Gastrocnemius medialis (tissue), 4 donors: ENCODE measurements around the gene NPHS2. TPM values are rescaled to one million over a fixed set of nuclear protein-coding genes. Genes with fewer than 3 reads are reported as not detected.

Experiments
- ATAC-seq, 2 donors: fragments of 150-250 bp; one replicate each; pipeline ENCODE4 v1.9.1; 2016
- DNase-seq, 2 donors: peaks; one replicate each; pipeline ENCODE4 v3.0.0-alpha.2; 2019
- H3K27ac ChIP-seq, 4 donors: fragments of 200-600 bp; sonication (generic); 1 replicate in 1 of 4; 2 replicates in 3 of 4; pipeline ENCODE4 v1.5.1; 2016 to 2018; ENCODE audit warnings: mild to moderate bottlenecking in 2 of 4, moderate library complexity in 1 of 4
- H3K27me3 ChIP-seq, 3 donors: fragments of 200-600 bp; sonication (generic) in 2 of 3; 1 replicate in 1 of 3; 2 replicates in 2 of 3; pipeline versions ENCODE4 v1.5.1 to v1.6.0; 2016 to 2019; ENCODE audit warnings: mild to moderate bottlenecking in 1 of 3, moderate library complexity in 1 of 3
- H3K36me3 ChIP-seq, 2 donors: fragments of 200-600 bp; sonication (generic) in 1 of 2; one replicate each; pipeline ENCODE4 v1.5.1; 2017 to 2018
- H3K4me1 ChIP-seq, 2 donors: fragments of 200-600 bp; sonication (generic) in 1 of 2; one replicate each; pipeline ENCODE4 v1.5.1; 2016 to 2017; ENCODE audit warnings: mild to moderate bottlenecking in 2 of 2
- H3K4me3 ChIP-seq, 4 donors: fragments of 200-600 bp; sonication (generic) in 3 of 4; 1 replicate in 1 of 4; 2 replicates in 3 of 4; pipeline ENCODE4 v1.5.1; 2016 to 2019; ENCODE audit warnings: mild to moderate bottlenecking in 2 of 4
- H3K9me3 ChIP-seq, 3 donors: fragments of 200-600 bp; sonication (generic) in 2 of 3; 1 replicate in 1 of 3; 2 replicates in 2 of 3; pipeline ENCODE4 v1.5.1; 2016 to 2019
- POLR2A ChIP-seq, 2 donors: fragments of 450-650 bp; IDR thresholded peaks; one replicate each; pipeline ENCODE4 v1.6.1; 2017; ENCODE audit warnings: antibody characterized with exemption in 2 of 2, mild to moderate bottlenecking in 2 of 2, moderate library complexity in 2 of 2
- in situ Hi-C, 4 donors: fragments of 200-750 bp; cut with MboI; loops; one replicate each; pipeline versions ENCODE4 v1.15.0 to v1.8.0; 2017; ENCODE audit warnings: low sequenced_read_pairs in 4 of 4
- intact Hi-C: fragments of 100-400 bp; cut with DNase I; formaldehyde crosslinking; loops from one replicate; pipeline ENCODE4 v1.15.1; 2023; ENCODE audit warnings: low total_unique reads
- total RNA-seq, 4 donors: library from RNA; depleted of rRNA; stranded (reverse); fragments of >200 nt; gene quantifications; one replicate each; pipeline versions ENCODE4 v1.1.0 to v1.2.3, GENCODE V29; 2016
- TF ChIP-seq, protein P1 (sequence below), 5 experiments: fragments of 450-650 bp in 3 of 5; fragments of 200-600 bp in 2 of 5; sonication (generic) in 2 of 5; IDR thresholded peaks in 4 of 5; conservative IDR thresholded peaks in 1 of 5; 1 replicate in 4 of 5; 2 replicates in 1 of 5; pipeline ENCODE4 v1.5.1; 2016 to 2019; ENCODE audit warnings: antibody characterized with exemption in 5 of 5, mild to moderate bottlenecking in 3 of 5, moderate library complexity in 3 of 5

The NPHS2 gene
- total RNA-seq, 4 donors from 2014 or later, result not detected

DNA sequence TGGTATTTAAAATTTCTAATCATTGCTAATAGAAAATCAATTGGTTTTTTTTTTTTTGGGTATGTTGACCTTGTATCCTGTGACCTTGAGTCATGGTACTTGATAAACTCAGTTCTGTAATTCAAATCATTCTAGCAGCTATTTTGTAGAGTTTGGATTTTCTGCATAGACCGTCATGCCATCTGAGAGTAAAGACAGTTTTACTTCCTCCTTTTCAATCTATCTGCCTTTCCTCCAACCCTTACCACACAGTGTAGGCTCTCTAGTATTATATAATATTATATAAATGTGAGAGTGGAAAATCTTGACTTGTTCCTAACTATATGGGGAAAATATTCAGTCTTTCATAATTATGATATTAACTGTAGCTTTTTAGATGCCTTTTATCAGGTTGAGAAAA is 22.9 kb upstream of the NPHS2 start:
- TF ChIP-seq POLR2A (IDR thresholded peaks at IDR 0.05), result no peak
- TF ChIP-seq, protein P1, sequence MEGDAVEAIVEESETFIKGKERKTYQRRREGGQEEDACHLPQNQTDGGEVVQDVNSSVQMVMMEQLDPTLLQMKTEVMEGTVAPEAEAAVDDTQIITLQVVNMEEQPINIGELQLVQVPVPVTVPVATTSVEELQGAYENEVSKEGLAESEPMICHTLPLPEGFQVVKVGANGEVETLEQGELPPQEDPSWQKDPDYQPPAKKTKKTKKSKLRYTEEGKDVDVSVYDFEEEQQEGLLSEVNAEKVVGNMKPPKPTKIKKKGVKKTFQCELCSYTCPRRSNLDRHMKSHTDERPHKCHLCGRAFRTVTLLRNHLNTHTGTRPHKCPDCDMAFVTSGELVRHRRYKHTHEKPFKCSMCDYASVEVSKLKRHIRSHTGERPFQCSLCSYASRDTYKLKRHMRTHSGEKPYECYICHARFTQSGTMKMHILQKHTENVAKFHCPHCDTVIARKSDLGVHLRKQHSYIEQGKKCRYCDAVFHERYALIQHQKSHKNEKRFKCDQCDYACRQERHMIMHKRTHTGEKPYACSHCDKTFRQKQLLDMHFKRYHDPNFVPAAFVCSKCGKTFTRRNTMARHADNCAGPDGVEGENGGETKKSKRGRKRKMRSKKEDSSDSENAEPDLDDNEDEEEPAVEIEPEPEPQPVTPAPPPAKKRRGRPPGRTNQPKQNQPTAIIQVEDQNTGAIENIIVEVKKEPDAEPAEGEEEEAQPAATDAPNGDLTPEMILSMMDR (IDR thresholded peaks at IDR 0.05 in 4 of 5, conservative IDR thresholded peaks at IDR 0.05 in 1 of 5), result no peak
- ATAC-seq (no peak), DNase-seq (no peak)
- no peak overlapping the region for H3K27ac ChIP-seq
- no peak overlapping the region for H3K4me3 ChIP-seq
- H3K4me1 ChIP-seq, result no peaks in the 10 kb centered on the region
- no peaks in the 10 kb centered on the region for H3K36me3 ChIP-seq
- intact Hi-C loops, result no loop called here
- no peaks in the 10 kb centered on the region for H3K9me3 ChIP-seq
- H3K27me3 ChIP-seq, result no peaks in the 10 kb centered on the region
- in situ Hi-C loops, result no loop called here

DNA sequence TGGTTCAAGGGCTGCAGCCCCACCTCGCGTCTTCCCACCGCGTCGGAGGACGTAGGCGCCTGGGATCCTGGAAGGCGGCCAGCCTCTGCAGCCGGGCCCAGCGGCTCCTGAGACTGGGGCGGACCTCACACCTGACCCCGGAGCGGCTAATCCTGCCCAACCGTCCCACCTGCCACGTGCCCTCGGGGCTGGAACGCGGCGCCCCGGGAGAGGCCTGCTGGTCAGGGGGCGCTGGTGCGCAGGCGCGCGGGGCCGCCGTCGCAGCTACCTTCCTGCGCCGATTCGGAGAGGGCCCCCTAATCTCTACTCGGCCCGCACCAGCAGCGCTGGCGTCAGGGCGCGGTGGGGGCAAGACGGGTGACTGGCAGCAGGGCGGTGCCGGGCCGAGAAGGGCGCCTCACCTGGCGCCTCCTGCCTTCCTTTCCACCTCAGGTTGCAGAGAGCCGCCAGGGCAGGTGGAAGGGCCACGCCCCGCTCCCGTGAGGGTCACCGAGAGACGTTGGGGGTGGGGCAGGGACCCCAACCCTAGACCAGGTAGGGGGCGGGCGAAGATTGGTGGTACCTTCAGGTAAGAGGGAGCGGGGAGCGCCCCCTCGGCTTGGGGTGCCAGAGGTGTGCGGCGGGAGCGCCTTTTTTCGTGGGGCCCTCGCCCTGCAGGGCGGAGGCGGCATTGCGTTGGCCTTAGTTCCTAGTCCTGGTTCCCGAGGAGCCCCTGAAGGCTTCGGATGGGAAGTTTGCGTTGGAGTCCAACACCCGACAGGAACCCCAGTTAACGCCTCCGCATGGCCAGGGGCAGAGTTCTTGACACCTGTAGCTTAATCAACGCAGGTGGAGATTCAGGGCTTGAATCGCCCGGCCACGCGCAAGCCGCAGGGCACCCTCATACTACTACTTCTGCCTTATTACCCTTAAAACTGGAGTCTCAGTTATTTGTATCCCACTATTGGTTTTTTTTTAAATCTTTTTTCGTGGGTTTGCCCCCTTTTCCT is 16.1 kb upstream of the NPHS2 start, which contains the start of gene TDRD5:
TSS of gene TDRD5 (plus strand) at position 241 of the 989 bp plus-strand sequence. CDS start 784 bp downstream, outside the sequence.
- Histone ChIP-seq H3K4me1 (no peaks in the 10 kb centered on the region), H3K27ac (no peak within 1 kb of the TSS), H3K9me3 (no peaks in the 10 kb centered on the region), H3K4me3 (no peak within 1 kb of the TSS), H3K27me3 (peaks cover 11 to 20% (median 14%) of the 10 kb centered on the region in 3 donors), H3K36me3 (no peaks in the 10 kb centered on the region)
- ATAC-seq (no peak), DNase-seq (no peak)
- in situ Hi-C loops, result no loop called here
- intact Hi-C loops, result no loop called here
- no peak for TF ChIP-seq POLR2A (IDR thresholded peaks at IDR 0.05)
- TF ChIP-seq, protein P1 (IDR thresholded peaks at IDR 0.05 in 4 of 5, conservative IDR thresholded peaks at IDR 0.05 in 1 of 5), result no peak

DNA sequence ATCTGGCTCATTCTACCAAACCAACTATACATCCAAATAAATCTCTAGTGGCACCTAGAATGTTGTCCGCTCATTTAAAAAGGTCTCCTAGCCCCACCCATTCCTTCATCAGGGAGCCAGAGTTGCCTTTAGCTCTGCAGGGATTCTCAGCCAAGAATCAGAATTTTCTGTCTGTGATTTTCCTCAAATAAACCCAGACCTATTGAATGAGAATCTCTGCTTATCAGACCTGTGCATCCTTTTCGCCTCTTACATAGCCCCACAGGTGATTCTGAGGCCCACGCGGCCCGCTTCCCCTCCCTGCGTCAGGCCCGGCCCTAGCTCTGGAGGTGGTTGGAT is 15.5 kb upstream of the NPHS2 start:
- no peak overlapping the region for H3K27ac ChIP-seq
- H3K27me3 ChIP-seq, result peaks cover 14 to 25% (median 16%) of the 10 kb centered on the region in 3 donors
- no peaks in the 10 kb centered on the region for H3K9me3 ChIP-seq
- H3K36me3 ChIP-seq, result no peaks in the 10 kb centered on the region
- no peaks in the 10 kb centered on the region for H3K4me1 ChIP-seq
- no peak for DNase-seq
- TF ChIP-seq, protein P1 (IDR thresholded peaks at IDR 0.05 in 4 of 5, conservative IDR thresholded peaks at IDR 0.05 in 1 of 5), result no peak
- TF ChIP-seq POLR2A (IDR thresholded peaks at IDR 0.05), result no peak
- intact Hi-C loops (no loop called here), in situ Hi-C loops (no loop called here)
- ATAC-seq, result no peak
- H3K4me3 ChIP-seq, result no peak overlapping the region

DNA sequence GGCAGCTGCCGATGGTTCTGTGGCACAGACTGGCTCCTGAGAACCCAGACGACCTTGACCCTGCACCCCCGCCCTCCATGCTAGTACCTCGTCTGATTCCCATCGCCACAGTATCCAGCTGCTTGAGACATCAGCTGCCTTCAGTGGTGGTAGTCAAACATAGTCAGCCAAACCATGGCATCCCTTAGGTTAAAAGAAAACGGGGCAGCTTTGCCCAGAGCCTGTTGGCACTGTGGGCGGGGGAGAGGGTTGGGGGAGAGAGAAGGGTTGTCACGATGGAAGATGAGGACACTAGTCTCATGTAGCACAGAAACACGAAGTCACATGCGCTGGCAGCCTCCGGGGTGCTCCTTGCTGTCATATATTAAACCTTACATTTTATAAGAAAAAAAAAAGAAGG is 14.9 kb upstream of the NPHS2 start:
- in situ Hi-C loops (no loop called here), intact Hi-C loops (no loop called here)
- no peaks in the 10 kb centered on the region for H3K36me3 ChIP-seq
- no peaks in the 10 kb centered on the region for H3K4me1 ChIP-seq
- TF ChIP-seq, protein P1 (IDR thresholded peaks at IDR 0.05 in 4 of 5, conservative IDR thresholded peaks at IDR 0.05 in 1 of 5), result no peak
- TF ChIP-seq POLR2A (IDR thresholded peaks at IDR 0.05), result no peak
- ATAC-seq (no peak), DNase-seq (no peak)
- H3K9me3 ChIP-seq, result no peaks in the 10 kb centered on the region
- peaks cover 14 to 29% (median 17%) of the 10 kb centered on the region in 3 donors for H3K27me3 ChIP-seq
- no peak overlapping the region for H3K4me3 ChIP-seq
- no peak overlapping the region for H3K27ac ChIP-seq
